Measurements from ENCODE around the gene CACNB2.
"Not testable (repeated sequence)": the region's sequence is repeated elsewhere in the genome, so short reads cannot be mapped to it uniquely, and the experiment has no call there.

The CACNB2 gene

DNA sequence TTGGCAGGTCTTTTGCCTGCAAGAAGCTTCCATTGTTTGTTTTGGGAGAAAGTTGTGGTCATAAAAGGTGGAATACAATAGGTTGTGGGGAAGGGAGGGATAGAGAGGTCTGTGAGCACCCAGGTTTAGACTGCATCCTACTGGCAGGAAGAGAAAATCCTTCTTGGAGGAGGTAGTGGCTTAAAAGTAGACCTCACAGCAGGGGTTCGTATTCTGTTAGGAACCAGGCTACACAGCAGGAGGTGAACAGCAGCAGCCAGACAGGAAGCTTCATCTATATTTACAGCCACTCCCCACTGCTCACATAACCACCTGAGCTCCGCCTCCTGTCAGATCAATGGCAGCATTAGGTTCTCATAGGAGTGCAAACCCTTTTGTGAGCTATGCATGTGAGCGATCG is 265.9 kb downstream of the CACNB2 start:
- intact Hi-C loops (cut with DNase I) = no loop called here

DNA sequence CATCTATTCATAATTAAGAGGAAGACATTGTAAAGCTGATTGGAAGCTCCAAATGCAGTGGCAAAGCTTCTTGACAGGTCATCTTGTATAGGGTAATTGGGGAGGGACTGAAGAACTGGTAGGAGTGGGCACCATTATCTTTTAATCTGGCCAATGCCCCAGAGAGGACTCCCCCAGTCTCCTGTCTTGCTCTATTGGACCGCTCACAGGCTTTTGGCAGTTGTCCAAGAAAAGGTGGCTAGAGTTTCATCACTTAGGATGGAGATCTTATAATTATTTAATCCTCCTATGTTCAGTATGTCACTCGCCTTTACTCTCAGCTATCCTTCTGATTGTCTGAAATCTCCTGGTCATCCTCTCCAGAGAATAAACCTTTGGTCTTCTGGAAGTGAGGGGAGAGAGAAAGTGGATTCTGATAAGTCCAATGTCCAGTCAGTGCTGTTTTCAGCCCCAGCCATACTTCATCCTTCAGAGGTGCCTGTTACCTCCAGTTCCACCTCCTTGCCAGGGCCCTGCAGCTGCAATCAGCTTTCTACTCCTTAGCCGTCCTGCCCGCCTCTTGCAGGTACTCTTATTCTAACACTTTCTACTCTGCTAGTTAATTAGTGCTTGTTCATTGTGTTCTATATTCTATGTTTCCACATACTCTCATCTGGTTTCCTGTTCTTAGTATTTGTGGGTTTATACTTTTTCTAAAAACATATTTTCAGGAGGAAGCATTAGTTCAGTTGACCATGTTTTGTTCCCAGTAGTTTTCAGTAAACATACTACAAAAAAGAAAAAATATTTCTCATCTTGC is 269.6 kb downstream of the CACNB2 start:
- DNase-seq = no peak
- intact Hi-C loops (cut with DNase I) = no loop called here

More for the DNA sequence above, 265.9 kb downstream of the CACNB2 start:
- DNase-seq = no peak

DNA sequence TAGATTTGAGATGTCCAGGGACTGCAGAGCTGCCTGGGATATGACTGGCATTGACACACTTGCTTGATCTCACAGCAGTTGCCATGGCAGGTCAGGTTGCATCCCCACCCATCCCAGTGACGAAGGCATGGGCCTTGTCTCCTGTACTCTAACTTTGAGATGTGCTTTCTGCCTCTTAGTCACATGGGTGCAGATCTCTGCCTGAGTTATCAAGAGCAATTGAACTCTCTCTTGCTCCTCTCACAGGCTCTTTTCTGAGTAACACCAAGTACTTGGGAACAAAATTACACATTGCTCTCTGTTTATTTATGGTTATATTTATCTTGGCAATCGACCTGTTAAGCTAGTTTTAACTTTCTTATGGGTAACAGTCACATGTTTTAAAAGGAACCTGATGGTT is 273.8 kb downstream of the CACNB2 start:
- no peak for DNase-seq
- intact Hi-C loops (cut with DNase I) = no loop called here

DNA sequence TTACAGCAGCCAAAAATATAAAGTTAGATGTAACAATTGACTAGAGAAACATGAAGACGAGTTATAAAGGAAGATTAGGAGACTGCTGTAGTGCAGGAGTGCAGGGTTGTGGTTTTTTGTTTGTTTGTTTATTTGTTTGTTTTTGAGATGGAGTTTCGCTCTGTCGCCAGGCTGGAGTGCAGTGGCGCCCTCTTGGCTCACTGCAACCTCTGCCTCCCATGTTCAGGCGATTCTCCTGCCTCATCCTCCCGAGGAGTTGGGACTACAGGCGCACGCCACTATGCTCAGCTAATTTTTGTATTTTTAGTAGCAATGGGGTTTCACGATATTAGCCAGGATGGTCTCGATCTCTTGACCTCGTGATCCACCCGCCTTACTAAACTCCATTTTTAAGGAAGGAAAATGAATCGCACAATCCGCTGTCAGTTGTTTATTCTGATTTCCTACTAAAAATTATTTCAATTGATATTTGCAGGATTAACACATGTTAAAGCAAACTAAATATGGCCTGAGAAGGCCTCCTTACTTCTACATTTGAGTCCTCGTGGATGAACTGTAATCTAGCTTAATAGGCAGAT is 277.8 kb downstream of the CACNB2 start:
- intact Hi-C loops (cut with DNase I) = no loop called here
- DNase-seq = no peak

DNA sequence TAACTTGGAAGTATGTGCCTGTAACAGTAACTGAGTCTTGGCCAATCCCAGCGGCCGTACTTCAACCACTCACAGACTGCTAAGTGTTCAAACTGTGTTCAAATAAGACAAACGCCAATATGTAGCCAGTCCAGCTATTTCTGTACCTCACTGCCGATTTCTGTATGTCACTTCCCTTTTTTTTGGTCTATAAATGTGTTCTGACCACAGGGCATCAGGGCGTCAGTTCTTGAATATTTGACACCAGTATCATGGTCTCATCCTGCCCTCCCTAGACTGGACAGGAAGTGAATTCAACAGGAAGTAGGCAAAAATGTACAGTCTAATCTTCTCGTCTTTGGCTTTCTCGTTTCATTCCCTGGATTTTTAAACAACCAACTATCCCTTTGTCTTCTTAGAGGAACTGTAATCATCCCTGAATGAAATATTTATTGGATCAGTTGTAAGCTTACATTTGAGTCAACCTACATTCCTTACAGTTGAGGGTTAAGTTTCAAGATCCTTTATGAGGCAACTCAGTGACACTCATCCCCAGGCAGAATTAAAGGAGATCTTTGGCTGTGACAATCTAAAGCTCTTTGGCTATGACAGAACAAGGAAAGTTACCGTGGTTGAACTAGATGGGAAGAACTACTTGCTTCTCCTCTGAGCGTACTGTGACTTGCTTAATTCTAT is 278.5 kb downstream of the CACNB2 start:
- intact Hi-C loops (cut with DNase I) = no loop called here
- peak in 6 of 42 donors; percentile 10 to 41 (median 23) for DNase-seq

DNA sequence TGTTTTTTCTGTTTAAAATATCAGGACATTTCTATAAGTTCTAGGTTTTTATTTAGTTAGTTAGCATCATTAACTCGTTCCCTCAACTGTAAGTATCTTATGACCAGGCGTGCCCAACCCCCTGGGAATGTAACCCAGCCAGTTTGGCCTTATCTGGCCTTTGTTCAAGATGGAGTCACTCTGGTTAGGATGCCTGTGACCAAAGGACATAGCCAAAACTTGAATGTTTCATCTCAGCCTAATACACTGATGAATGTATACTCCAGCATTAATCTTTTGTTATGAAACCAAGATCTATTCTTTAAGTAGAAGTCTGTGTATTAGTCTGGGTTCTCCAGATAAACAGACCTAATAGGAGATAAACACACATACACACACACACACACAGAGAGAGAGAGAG is 279.7 kb downstream of the CACNB2 start:
- no peak for DNase-seq
- intact Hi-C loops (cut with DNase I) = no loop called here

DNA sequence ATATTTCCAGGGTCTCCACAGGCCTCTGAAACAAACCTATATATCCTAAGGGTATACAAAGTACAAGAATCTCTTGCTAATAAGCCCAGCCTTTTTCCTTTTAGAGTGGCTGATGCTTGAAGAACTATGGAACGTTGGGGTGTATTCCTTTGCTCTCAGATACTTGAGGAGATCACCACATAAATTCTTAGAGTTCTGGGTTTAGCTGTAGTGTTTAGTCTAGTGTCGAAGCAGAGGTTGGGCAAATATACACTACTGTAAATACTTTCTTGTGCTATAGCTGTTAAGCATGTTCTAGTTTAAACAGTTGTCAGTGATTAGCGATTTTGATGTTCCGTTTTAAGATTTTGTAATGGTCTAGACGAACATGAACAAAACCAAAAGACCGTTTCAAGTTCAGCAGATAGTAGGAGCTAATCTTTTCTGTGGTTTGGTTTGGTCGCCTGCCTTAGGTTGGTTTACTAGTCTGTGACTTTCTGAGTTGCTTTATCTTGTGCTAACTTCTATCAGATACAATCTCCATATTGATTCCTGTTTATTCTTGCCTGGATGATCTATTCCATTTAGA is 281.6 kb downstream of the CACNB2 start:
- intact Hi-C loops (cut with DNase I) = no loop called here
- no peak for DNase-seq

DNA sequence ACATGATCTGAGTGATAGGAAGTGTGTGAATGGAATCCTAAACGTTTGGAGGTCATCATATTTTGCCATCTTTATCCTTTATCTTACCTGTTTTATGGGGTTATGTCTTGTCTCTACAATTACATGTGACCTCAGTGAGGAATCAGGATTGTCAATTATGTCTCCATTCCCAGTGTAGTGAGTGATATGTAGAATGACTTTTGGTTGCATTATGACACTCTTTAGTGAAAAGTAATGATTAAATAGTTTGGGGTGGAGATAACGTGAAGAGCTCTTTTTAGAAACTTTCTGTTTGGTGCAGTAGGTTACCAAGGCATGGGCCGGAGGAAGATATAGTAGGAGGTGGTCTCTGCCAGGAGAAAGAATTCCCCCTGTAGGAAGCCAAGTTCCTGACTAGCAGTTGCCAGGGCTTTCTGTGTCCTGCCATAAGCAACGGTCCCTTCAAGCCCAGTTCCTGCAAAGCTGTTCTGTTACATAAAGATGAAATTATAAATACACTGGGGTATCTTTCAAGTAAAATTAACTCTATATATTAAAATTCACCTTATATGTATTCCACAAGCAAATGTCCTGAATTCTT is 282.9 kb downstream of the CACNB2 start:
- DNase-seq = no peak
- intact Hi-C loops (cut with DNase I) = no loop called here

DNA sequence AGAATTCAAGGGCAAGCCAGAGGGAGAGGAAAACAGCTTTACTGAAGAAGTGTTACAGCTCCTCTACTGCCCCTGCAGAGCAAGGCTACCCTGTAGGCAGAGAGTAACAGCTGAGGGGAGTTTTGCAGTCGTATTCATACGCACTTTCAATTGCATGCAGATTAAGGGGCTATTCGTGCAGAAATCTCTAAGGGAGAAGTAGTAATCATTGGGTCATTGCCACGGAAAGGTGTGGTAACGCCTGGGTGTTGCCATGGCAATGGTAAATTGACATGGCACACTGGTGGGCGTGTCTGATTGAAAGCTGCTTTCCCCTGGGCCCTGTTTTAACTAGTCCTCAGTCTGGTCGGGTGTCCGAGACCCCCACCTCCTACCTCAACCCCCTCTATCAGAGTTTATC is 284.0 kb downstream of the CACNB2 start:
- intact Hi-C loops (cut with DNase I) = no loop called here
- no peak for DNase-seq

DNA sequence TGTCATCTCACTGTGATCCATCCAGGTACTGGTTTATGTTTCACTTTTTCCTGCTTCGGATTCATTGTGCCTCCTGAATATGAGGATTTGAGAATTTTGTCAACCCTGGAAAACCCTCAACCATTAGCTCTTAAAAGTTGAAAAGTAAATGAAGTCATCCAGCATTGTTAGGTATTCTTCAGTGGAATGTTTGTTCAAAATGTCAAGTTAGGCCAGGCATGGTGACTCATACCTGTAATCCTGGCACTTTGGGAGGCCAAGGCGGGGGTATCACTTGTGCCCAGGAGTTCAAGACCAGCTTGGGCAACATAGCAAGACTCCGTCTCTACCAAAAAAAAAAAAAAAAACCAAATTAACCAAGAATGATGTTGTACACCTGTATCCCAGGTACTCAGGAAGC is 289.1 kb downstream of the CACNB2 start:
- intact Hi-C loops (cut with DNase I) = no loop called here
- DNase-seq = no peak

DNA sequence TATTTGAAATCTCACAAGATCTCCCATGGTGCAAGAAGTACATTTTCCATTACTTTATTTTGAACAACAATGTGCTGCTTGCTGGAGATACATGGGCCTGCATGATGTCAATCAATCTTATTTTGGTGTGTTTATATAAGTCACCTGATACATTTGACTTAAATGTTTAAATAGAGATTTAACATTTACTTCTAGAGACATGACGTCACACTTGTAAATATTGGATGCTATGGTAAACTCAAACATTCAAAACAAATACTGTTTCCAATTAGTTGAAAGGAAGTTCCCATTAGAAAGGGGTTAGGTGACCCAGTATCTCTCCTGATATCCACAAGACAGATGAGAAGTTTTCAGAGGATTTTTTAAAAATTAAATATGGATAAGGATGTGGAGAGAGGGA is 296.7 kb downstream of the CACNB2 start:
- intact Hi-C loops (cut with DNase I) = no loop called here
- DNase-seq = no peak

DNA sequence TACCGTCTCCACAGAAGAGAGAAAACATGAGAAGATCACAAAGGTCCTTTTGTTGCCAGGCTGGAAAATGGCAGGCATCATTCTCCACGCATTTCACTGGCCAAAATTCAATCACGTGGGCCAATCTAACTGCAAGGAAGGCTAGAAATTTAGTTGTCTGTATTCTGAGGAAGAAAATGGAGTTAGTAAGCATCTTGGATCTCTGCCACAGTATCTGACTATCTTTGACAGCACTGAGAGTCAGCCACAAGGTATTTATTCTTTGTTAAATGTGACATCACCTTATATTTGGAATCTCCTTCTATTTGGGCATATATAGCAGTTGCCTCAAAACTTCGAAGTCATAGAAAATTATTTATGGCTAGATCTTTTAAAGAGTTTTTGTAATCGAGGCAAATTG is 297.3 kb downstream of the CACNB2 start:
- intact Hi-C loops (cut with DNase I) = no loop called here
- no peak for DNase-seq

DNA sequence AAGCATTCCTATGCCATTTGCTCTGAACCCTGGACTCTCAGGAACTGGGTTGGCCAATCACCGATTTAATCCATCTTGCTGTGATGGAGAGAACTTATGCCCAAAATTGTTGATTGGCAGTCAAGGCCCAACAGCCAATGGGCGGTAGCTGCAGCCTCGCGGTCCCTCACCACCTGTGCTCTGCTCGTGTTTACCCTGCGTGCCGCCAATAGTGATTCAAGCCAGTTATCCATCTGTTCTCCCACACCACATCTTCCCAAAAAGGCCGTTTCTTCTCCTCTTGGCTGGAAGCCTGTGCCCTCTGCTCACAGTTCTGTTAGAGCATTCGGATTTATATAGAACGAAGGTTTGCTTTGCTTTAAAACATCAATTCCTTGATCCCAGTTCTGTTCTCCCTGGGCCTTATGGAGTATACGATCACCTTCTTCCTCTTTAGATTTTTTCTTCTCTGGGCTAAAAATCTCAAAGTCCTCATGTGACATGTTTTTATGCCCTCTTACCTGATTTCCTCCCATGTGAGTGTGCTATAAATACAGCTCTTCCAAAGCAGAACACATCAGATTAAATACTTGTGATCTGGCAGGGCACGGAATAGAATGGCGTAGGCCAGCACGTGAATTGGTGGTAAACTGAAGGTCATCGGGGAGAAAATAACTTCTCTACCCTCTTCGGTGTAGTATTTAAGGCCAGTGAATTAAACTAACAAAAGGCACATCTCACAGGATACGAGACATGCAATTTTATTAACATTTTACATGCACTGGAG is 298.3 kb downstream of the CACNB2 start:
- intact Hi-C loops (cut with DNase I) = no loop called here
- no peak for DNase-seq

DNA sequence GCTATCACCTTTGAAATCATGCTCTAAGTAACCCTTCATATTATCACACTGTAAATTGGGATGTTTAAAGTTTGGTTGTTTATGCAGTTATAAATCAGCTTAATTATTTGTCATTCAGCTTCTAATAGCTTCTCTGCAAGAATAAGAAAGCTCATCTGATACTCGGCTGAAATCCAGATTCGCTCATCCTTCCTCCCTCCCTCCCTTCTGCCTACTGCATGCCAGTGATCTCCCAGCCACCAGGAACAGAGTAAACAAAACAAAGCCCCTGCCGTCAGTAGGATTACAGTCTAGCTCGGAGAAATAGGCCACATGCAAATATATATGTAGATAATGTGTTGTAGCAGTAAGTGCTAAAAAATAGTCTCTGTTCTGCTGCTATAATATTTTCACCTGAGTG is 299.4 kb downstream of the CACNB2 start:
- DNase-seq = no peak

DNA sequence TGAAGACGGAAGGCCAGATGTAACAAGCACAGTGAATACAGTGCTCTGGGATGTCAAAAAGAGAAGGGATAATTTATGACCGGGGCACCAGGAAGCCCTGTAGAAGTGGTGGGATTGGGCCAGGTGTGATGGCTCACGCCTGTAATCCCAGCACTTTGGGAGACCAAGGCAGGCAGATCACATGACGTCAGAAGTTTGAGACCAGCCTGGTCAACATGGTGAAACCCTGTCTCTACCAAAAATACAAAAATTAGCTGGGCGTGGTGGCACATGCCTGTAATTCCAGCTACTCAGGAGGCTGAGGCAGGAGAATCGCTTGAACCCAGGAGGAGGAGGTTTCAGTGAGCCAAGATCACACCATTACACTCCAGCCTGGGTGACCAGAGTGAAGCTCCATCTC is 305.4 kb downstream of the CACNB2 start:
- DNase-seq; intact Hi-C loops (cut with DNase I): not testable (repeated sequence)

More for the DNA sequence above, 299.4 kb downstream of the CACNB2 start:
- intact Hi-C loops (cut with DNase I) = no loop called here

DNA sequence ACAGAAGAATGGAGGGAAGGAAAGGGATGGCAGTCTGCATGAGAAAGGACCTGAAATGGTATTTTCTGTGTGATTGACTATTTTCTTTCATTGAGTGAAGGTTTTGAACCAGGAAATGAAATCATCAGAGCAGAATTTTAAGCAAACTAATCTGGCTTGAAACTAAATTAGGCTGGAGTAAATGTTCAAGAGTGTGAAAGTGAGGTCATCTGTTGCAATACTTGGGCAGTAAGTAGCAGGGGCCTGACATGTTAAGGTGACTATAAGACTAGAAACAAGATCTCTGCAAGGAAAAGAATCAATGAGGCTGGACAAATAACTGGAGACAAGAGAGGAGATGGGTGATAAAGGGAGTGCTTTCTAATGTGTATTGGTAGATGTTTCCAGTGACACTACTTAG is 306.0 kb downstream of the CACNB2 start:
- intact Hi-C loops (cut with DNase I) = no loop called here
- DNase-seq = no peak

DNA sequence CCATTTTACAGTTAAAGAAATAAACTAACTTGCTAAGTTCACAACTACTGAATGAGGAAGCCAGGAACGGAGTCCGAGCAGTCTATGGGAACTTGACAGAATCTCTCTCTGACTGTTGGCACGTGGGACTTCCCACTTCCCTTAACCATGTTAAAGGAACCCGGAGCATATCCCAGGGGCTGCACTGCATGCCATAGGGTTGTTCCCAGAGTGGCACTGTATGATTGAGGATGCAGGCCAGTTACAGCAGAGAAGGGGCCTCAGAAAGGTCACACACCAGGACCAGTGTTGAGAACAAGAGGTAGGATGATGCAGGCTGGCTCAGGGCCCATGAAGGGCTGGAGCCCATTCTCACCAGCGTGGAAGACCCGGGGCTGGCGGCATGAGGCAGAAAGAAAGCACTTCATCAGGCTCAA is 309.4 kb downstream of the CACNB2 start:
- intact Hi-C loops (cut with DNase I) = no loop called here
- DNase-seq = peak in 8 of 42 donors; percentile 13 to 53 (median 18)

DNA sequence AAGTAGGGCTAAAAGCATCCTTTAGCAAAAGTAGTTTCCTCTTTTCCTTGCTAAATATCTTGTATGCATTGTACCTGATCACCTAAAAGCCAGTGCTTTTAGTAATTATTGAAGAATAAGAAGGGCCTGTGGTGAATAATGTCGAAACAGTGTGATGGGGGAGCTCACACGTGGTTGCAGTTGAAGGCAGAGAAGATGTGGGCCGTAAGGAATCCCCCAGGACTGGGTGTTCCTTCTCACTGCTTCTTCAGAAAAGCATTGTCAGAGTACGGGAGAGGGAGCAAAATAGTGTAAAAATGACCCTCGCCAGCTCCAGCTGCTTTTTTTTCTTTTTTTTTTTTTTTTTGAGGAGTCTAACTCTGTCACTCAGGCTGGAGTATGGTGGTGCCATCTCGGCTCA is 310.1 kb downstream of the CACNB2 start:
- intact Hi-C loops (cut with DNase I) = no loop called here

More for the DNA sequence above, 310.1 kb downstream of the CACNB2 start:
- DNase-seq = no peak

Data from head of caudate nucleus (tissue), 42 donors.